Thyroid gland (tissue), 4 donors: ENCODE measurements around the gene HIVEP3. TPM values are rescaled to one million over a fixed set of nuclear protein-coding genes. Genes with fewer than 3 reads are reported as not detected.

Experiments used
- DNase-seq, 2 donors: peaks; one replicate each; pipeline ENCODE4 v3.0.0-alpha.2; 2019
- H3K27ac ChIP-seq, 3 donors: fragments of 200-600 bp; sonication (generic); 1 replicate in 2 of 3; 2 replicates in 1 of 3; pipeline ENCODE4 v1.5.1; 2016 to 2019; ENCODE audit warnings: mild to moderate bottlenecking in 1 of 3, moderate library complexity in 1 of 3
- H3K27me3 ChIP-seq: fragments of 200-600 bp; sonication (generic); one replicate; pipeline ENCODE4 v1.5.1; 2019
- H3K36me3 ChIP-seq, 2 donors: fragments of 200-600 bp; sonication (generic); one replicate each; pipeline ENCODE4 v1.5.1; 2016 to 2019
- H3K4me1 ChIP-seq, 2 donors: fragments of 200-600 bp; sonication (generic); one replicate each; pipeline ENCODE4 v1.5.1; 2017 to 2019
- H3K4me3 ChIP-seq, 3 donors: fragments of 200-600 bp; sonication (generic); replicated peaks in 1 of 3; 1 replicate in 2 of 3; 2 replicates in 1 of 3; pipeline ENCODE4 v1.5.1; 2016; ENCODE audit warnings: mild to moderate bottlenecking in 1 of 3
- H3K9me3 ChIP-seq: fragments of 200-600 bp; sonication (generic); one replicate; pipeline ENCODE4 v1.5.1; 2017
- CTCF ChIP-seq, 6 experiments: fragments of 200-600 bp in 3 of 6; fragments of 450-650 bp in 3 of 6; sonication (generic) in 3 of 6; IDR thresholded peaks; one replicate each; pipeline ENCODE4 v1.5.1; 2016 to 2019; ENCODE audit warnings: antibody characterized with exemption in 6 of 6, mild to moderate bottlenecking in 2 of 6, inconsistent platforms in 1 of 6, moderate library complexity in 1 of 6
- POLR2A ChIP-seq, 2 donors: fragments of 450-650 bp; IDR thresholded peaks; one replicate each; pipeline ENCODE4 v1.6.1; 2017; ENCODE audit warnings: antibody characterized with exemption in 2 of 2, mild to moderate bottlenecking in 2 of 2, moderate library complexity in 1 of 2
- WGBS, 2 donors: methylation state at CpG; one replicate each; pipeline ENCODE4 v1.1.5; 2017; 5-methylcytosine and 5-hydroxymethylcytosine counted together
- intact Hi-C: fragments of 100-400 bp; cut with DNase I; formaldehyde crosslinking; loops from one replicate; pipeline ENCODE4 v1.15.1; 2023
- total RNA-seq, 4 donors: library from RNA; depleted of rRNA; stranded (reverse); fragments of >200 nt; gene quantifications; one replicate each; pipeline ENCODE4 v1.2.3, GENCODE V29; 2016

HIVEP3 gene
- total RNA-seq, 4 donors from 2014 or later, result 9.7 to 13.5 (median 12.5) TPM

- WGBS, 2 donors, result 92 to 95% methylated on average over 4 of the region's 4 CpGs
- intact Hi-C loops, result no loop called here
- TF ChIP-seq CTCF (IDR thresholded peaks at IDR 0.05), result no peak
- TF ChIP-seq POLR2A (IDR thresholded peaks at IDR 0.05), result no peak
Observed at GRCh38 chr1:41895552-41895951, 23.2 kb downstream of the HIVEP3 start.

GRCh38 chr1:41894808-41895483 lies 23.8 kb downstream of the HIVEP3 start:
- H3K27ac ChIP-seq, result peak overlapping the region in 1 of 3 donors; percentile 17
- TF ChIP-seq POLR2A (IDR thresholded peaks at IDR 0.05), result no peak
- TF ChIP-seq CTCF (IDR thresholded peaks at IDR 0.05), result no peak
- peaks cover 30 to 45% of the 10 kb centered on the region in 2 donors for H3K4me1 ChIP-seq
- H3K36me3 ChIP-seq, result no peaks in the 10 kb centered on the region
- WGBS, 2 donors, result 85% methylated on average over 6 of the region's 6 CpGs
- H3K9me3 ChIP-seq, result no peaks in the 10 kb centered on the region
- no peaks in the 10 kb centered on the region for H3K27me3 ChIP-seq
- DNase-seq, result no peak
- intact Hi-C loops, result no loop called here
- no peak overlapping the region for H3K4me3 ChIP-seq

More at GRCh38 chr1:41895552-41895951, 23.2 kb downstream of the HIVEP3 start:
- Histone ChIP-seq H3K27me3 (no peaks in the 10 kb centered on the region), H3K9me3 (no peaks in the 10 kb centered on the region), H3K36me3 (no peaks in the 10 kb centered on the region), H3K4me1 (peaks cover 30 to 39% of the 10 kb centered on the region in 2 donors), H3K4me3 (no peak overlapping the region), H3K27ac (no peak overlapping the region)
- no peak for DNase-seq

- Histone ChIP-seq H3K27me3 (no peaks in the 10 kb centered on the region), H3K4me3 (no peak overlapping the region), H3K9me3 (no peaks in the 10 kb centered on the region), H3K36me3 (no peaks in the 10 kb centered on the region), H3K27ac (peak overlapping the region in 1 of 3 donors; percentile 17), H3K4me1 (peaks cover 30 to 45% of the 10 kb centered on the region in 2 donors)
- no peak for DNase-seq
- 38 to 73% methylated on average over 4 of the region's 4 CpGs for WGBS, 2 donors
- TF ChIP-seq CTCF (IDR thresholded peaks at IDR 0.05) (no peak), POLR2A (IDR thresholded peaks at IDR 0.05) (no peak)
- intact Hi-C loops, result no loop called here
Observed at GRCh38 chr1:41894101-41894807, 24.5 kb downstream of the HIVEP3 start.

GRCh38 chr1:41892301-41892781 lies 26.4 kb downstream of the HIVEP3 start:
- intact Hi-C loops, result no loop called here
- Histone ChIP-seq H3K4me3 (no peak overlapping the region), H3K4me1 (peaks cover 30 to 38% of the 10 kb centered on the region in 2 donors), H3K27ac (peak overlapping the region in 2 of 3 donors; percentile 38 to 66), H3K36me3 (no peaks in the 10 kb centered on the region), H3K27me3 (no peaks in the 10 kb centered on the region), H3K9me3 (no peaks in the 10 kb centered on the region)
- DNase-seq, result no peak
- 63 to 71% methylated on average over 5 of the region's 5 CpGs for WGBS, 2 donors
- no peak for TF ChIP-seq POLR2A (IDR thresholded peaks at IDR 0.05)

GRCh38 chr1:41891199-41891896 lies 27.4 kb downstream of the HIVEP3 start:
- Histone ChIP-seq H3K36me3 (no peaks in the 10 kb centered on the region), H3K27ac (peak overlapping the region; percentile 37 to 66 (median 52)), H3K27me3 (no peaks in the 10 kb centered on the region), H3K4me1 (peaks cover 30 to 38% of the 10 kb centered on the region in 2 donors), H3K9me3 (no peaks in the 10 kb centered on the region), H3K4me3 (peak overlapping the region in 1 of 3 donors; percentile 20)
- TF ChIP-seq CTCF (IDR thresholded peaks at IDR 0.05) (peak in 1 of 6 experiments; percentile 17), POLR2A (IDR thresholded peaks at IDR 0.05) (no peak)
- WGBS, 2 donors, result 41 to 51% methylated on average over 9 of the region's 9 CpGs
- intact Hi-C loops, result no loop called here
- peak; percentile 27 to 30 for DNase-seq
